Choroid plexus epithelial cell (primary cell): ENCODE data around the gene CRB2.
A peak's percentile ranks its signal among the peaks of the same experiment; 100 is the strongest.

ENCODE experiments used
- DNase-seq: peaks from one replicate; pipeline ENCODE4 v3.0.0-alpha.2; 2010; ENCODE audit warnings: low read depth
- H3K4me3 ChIP-seq: 2 replicates; pipeline ENCODE4 v1.5.1; 2011; ENCODE audit warnings: low read depth, mild to moderate bottlenecking, control low read depth, low read length, moderate library complexity
- CTCF ChIP-seq: conservative IDR thresholded peaks from 2 replicates; pipeline ENCODE4 v1.5.1; 2011; ENCODE audit warnings: low read depth, mild to moderate bottlenecking, control low read depth, inconsistent platforms, low read length, moderate library complexity

CRB2 gene

DNA sequence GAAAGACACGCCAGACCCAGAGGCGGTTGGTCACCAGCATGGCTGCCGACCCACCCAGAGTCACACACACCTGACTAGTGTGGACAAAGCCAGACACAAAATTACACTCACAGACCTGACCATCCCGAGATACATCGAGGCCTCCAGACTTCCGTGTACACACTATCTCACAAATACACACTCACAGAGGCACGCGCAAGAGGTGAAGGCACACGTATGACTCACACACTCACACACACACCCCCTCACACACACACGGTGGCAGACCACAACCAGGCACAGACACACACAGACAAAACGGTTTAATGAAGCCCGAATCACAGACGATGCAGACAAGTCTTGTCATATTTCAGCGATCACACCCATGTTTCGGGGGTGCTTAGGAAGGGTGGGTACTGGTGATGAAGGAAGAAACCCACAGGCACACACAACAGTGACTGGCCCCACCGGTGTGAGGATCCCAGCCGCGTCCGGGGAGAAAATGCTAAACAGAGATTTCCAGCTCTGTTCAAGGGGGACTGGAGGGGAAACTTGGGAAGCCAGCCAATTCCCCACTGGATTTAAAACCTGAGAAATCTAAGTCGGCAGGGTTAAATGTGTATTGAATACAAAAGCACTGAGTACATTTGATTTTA is 51.3 kb downstream of the CRB2 start:
- peak; percentile 13 for DNase-seq
- no peak overlapping the region for H3K4me3 ChIP-seq
- no peak for TF ChIP-seq CTCF

DNA sequence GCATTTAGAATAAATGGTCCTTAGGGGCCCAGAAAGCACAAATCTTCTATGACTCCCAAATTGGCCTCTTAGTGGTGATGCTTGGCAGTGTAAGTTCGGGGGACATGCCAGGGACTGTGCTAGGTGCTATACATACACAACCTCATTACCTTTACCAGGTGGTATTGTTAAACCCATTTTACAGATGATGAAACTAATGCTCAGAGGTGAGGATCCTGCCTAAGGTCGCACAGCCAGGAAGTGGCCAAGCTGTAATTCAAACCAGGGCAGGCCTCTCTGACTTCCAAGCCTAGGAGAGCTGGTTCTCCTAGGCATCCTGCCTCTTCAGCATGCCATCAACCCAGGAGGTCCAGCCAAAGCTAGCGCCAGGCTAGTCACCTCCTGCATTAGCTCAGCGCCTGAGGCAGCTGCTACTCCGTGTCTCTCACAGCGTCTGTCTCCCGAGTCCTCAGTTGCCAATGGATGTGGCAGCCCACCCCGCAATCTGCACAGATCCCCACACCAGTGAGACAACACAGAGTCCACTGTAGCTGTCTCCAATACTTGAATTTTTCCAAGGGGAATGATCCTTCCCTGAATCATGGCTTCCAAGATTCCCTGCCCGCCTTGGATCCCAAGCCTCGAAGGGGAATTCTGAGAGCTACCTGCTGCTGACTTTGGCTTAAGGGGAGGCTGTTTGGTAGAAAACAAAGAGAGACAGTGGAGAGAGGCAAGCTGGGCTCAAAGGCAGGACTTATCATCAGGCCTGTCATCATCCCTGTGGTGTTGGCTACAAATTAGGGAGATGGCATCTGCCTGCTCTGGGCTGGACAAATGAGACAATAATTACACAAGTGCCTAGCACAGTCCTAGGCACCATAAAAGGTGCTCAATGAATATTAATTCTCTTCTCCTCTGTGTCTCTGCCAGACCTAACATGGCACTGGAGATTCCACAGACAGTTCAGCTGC is 52.6 kb downstream of the CRB2 start:
- no peak overlapping the region for H3K4me3 ChIP-seq
- TF ChIP-seq CTCF = no peak
- no peak for DNase-seq

DNA sequence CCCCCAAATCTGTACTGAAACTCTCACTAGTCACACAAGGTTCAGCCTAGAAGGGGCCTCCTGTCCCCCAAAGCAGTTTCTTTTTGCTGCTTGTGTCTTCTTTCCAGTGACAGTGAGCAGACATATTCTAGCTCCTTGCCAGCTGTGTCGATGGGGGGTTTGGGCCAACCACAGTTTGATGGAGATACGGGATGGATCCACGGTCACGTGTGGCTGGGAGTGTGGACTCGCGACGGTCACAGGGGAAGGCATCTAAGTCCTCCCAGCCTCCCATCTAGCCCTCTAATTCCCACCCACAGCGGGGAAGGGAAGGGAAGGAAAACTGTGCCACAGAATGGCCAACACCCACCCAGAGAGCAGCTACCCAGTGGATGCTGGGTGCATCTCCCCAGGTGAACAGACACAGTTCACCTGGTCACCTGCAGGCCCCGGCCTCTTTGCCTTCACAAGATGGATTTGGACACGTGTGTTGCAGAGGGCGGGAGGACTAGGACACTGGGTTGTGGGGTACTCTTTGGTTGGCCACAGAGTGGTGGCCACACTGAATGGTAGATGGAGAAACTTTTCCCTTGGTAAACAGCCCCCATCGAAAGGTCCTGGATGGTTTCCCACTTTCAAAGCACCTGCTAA is 54.4 kb downstream of the CRB2 start:
- no peak for DNase-seq
- no peak overlapping the region for H3K4me3 ChIP-seq
- no peak for TF ChIP-seq CTCF

DNA sequence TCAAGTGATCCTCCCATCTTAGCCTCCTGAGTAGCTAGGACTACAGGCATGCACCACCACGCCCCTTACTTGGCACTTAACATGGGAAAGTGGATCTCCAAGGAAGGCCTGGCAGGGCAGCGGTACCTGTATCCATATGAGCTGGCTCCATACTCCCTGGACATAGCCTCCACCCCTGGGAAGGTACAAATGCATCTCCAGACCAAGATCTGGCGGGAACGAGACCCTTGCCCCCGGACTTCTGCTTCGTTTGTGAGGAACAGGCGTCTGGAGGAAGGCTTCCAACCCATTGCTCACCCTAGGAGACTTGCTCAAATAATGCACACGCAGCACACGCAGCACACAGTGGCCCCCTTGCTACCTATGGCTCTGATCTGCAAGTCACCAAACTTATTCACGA is 55.2 kb downstream of the CRB2 start:
- H3K4me3 ChIP-seq = no peak overlapping the region
- no peak for DNase-seq
- no peak for TF ChIP-seq CTCF

- no peak for TF ChIP-seq CTCF
- no peak overlapping the region for H3K4me3 ChIP-seq
- no peak for DNase-seq
Measured at GRCh38 chr9:123411636-123412035, 55.6 kb downstream of the CRB2 start.

- no peak for DNase-seq
- H3K4me3 ChIP-seq = no peak overlapping the region
- no peak for TF ChIP-seq CTCF
Measured at GRCh38 chr9:123412171-123412820, 56.3 kb downstream of the CRB2 start.
